OCI-LY1 (cell line): ENCODE results near the gene LONRF3.

Experiments used
- CTCF ChIP-seq: fragments of 200-600 bp; sonication (generic), shearing (Covaris generic); IDR thresholded peaks from 2 replicates; pipeline ENCODE4 v1.5.1; 2017; ENCODE audit warnings: mild to moderate bottlenecking, antibody characterized with exemption, low read length, moderate library complexity, mixed read lengths
- EZH2 ChIP-seq: fragments of 200-600 bp; sonication (generic), shearing (Covaris generic); IDR thresholded peaks from 2 replicates; pipeline ENCODE4 v1.8.0; 2017; ENCODE audit warnings: borderline replicate concordance, mixed run types, mild to moderate bottlenecking, antibody characterized with exemption, low read length, moderate library complexity, mixed read lengths

- TF ChIP-seq EZH2 (no peak), CTCF (no peak)
Measured at GRCh38 chrX:119013164-119013563, 38.7 kb downstream of the LONRF3 start.
